Measurements from ENCODE around the gene DIP2C. TPM values are rescaled to one million over a fixed set of nuclear protein-coding genes. Genes with fewer than 3 reads are reported as not detected.

Gene DIP2C
- total RNA-seq, 1 donor from 2014 or later = 10.1 TPM

DNA sequence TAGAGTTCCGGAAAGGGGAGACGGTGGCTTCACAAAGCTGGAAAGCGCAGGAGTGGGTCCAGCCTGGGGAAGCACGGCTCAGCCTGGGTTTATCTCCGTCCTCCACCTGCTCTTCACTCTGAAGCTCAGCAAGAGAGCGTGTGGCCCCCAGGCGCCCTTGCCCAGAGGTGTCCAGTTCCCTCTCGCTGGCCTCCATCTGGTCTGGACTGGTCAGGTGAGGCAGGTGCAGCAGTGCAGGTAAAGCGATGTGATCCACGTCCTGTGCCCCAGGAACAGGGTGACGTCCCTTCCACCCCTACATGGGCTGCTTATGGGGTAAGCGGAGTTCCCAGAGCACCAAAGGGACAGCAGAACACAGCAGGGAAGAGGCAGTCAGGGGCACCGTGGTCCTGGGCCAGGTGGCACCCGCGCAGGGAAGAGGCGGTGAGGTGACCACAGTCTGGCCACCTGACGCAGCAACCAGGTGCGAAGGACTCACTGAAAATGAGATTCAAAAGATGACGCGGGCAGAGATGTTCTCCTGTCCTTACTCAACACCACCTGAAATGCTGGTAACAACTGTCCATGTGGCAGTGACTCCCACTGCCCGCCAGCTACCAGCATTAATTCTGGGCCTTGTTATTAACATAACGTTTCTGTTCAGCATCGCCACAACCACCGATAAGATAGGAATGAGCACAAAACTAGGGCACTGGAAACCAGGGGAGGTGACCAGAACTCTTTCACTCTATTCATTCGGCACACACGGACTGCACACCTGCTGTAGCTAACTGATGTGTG lies 33.0 kb upstream of the DIP2C start:
- TF ChIP-seq, protein P1, sequence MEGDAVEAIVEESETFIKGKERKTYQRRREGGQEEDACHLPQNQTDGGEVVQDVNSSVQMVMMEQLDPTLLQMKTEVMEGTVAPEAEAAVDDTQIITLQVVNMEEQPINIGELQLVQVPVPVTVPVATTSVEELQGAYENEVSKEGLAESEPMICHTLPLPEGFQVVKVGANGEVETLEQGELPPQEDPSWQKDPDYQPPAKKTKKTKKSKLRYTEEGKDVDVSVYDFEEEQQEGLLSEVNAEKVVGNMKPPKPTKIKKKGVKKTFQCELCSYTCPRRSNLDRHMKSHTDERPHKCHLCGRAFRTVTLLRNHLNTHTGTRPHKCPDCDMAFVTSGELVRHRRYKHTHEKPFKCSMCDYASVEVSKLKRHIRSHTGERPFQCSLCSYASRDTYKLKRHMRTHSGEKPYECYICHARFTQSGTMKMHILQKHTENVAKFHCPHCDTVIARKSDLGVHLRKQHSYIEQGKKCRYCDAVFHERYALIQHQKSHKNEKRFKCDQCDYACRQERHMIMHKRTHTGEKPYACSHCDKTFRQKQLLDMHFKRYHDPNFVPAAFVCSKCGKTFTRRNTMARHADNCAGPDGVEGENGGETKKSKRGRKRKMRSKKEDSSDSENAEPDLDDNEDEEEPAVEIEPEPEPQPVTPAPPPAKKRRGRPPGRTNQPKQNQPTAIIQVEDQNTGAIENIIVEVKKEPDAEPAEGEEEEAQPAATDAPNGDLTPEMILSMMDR (IDR thresholded peaks at IDR 0.05) = no peak
- TF ChIP-seq EZH2 (IDR thresholded peaks at IDR 0.05) (no peak), EZH2phosphoT487 (IDR thresholded peaks at IDR 0.05) (no peak)
- no peaks in the 10 kb centered on the region for H3K4me1 Mint-ChIP-seq
- H3K36me3 ChIP-seq = no peaks in the 10 kb centered on the region
- H3F3A ChIP-seq (ENCODE audit: low read depth) = no peaks in the 10 kb centered on the region
- H3K4me3 ChIP-seq = no peak overlapping the region
- H3K36me3 Mint-ChIP-seq = peaks cover 6% of the 10 kb centered on the region
- no peak overlapping the region for H3K9ac ChIP-seq
- H3K9me3 Mint-ChIP-seq = peaks cover 11% of the 10 kb centered on the region
- no peak for DNase-seq (ENCODE audit: low spot score)
- H3K4me1 ChIP-seq = no peaks in the 10 kb centered on the region
- H3K27ac ChIP-seq = no peak overlapping the region
- no peak overlapping the region for H3K4me2 ChIP-seq
- H3K27me3 ChIP-seq = no peaks in the 10 kb centered on the region
- H3K9me3 ChIP-seq (ENCODE audit: low read depth) = no peaks in the 10 kb centered on the region
- no peaks in the 10 kb centered on the region for H3K79me2 ChIP-seq (ENCODE audit: low read depth)
- H3K27ac Mint-ChIP-seq = no peak overlapping the region
- peaks cover 4% of the 10 kb centered on the region for H3K27me3 Mint-ChIP-seq (ENCODE audit: insufficient read depth, low read depth)
- no peaks in the 10 kb centered on the region for H4K20me1 ChIP-seq (ENCODE audit: low read depth)
- no peak overlapping the region for H2AFZ ChIP-seq (replicated peaks)
- no peak overlapping the region for H3K4me3 Mint-ChIP-seq

DNA sequence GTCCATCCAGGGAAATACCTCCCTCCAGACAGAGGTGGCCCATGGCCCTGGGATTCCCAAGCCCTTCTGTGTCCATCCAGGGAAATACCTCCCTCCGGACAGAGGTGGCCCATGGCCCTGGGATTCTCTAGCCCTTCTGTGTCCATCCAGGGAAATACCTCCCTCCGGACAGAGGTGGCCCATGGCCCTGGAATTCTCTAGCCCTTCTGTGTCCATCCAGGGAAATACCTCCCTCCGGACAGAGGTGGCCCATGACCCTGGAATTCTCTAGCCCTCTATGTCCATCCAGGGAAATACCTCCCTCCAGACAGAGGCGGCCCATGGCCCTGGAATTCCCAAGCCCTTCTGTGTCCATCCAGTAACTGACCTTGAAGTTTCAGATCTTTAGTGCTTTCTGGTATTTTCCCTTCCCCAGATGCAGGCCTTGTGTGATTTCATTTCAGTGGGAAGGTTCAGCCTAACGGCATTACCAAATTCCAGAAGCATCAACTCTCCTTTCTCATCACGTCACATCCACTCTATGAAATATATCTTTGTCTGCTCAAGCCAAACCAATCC lies 28.8 kb upstream of the DIP2C start:
- Mint-ChIP-seq H3K4me1 (no peaks in the 10 kb centered on the region), H3K4me3 (no peak overlapping the region), H3K36me3 (peaks cover 10% of the 10 kb centered on the region), H3K27ac (no peak overlapping the region), H3K27me3 (ENCODE audit: insufficient read depth, low read depth) (peaks cover 9% of the 10 kb centered on the region), H3K9me3 (peaks cover 33% of the 10 kb centered on the region)
- no peak overlapping the region for H3K9ac ChIP-seq
- H3F3A ChIP-seq (ENCODE audit: low read depth) = no peaks in the 10 kb centered on the region
- no peaks in the 10 kb centered on the region for H3K36me3 ChIP-seq
- no peak overlapping the region for H3K4me2 ChIP-seq
- DNase-seq (ENCODE audit: low spot score) = no peak
- H3K9me3 ChIP-seq (ENCODE audit: low read depth) = peaks cover 9% of the 10 kb centered on the region
- H3K4me1 ChIP-seq = no peaks in the 10 kb centered on the region
- no peak overlapping the region for H3K4me3 ChIP-seq
- H3K27ac ChIP-seq = no peak overlapping the region
- H3K27me3 ChIP-seq = no peaks in the 10 kb centered on the region
- TF ChIP-seq, protein P1 (IDR thresholded peaks at IDR 0.05) = no peak
- TF ChIP-seq EZH2 (IDR thresholded peaks at IDR 0.05) (no peak), EZH2phosphoT487 (IDR thresholded peaks at IDR 0.05) (no peak)
- no peak overlapping the region for H2AFZ ChIP-seq (replicated peaks)
- H4K20me1 ChIP-seq (ENCODE audit: low read depth) = no peaks in the 10 kb centered on the region
- H3K79me2 ChIP-seq (ENCODE audit: low read depth) = no peaks in the 10 kb centered on the region

DNA sequence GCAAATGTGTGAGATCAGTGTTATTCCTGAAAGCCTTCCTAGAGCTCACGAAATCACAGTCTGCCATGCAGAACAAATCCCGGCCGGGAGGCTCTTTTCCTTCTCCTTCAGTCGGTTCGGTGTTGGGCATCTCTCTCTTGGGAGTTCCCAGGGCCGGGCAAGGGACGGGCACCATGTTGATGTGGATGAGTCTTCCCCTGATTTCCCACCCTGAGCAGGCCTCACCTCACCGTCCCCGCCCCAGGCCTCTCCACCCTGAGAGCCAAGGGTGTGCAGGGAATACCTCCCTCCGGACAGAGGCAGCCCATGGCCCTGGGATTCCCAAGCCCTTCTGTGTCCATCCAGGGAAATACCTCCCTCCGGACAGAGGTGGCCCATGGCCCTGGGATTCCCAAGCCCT lies 28.0 kb upstream of the DIP2C start:
- DNase-seq (ENCODE audit: low spot score) = no peak
- Mint-ChIP-seq H3K4me3 (no peak overlapping the region), H3K4me1 (no peaks in the 10 kb centered on the region)

More for the DNA sequence above, 28.0 kb upstream of the DIP2C start:
- Histone ChIP-seq H3K4me2 (no peak overlapping the region), H3F3A (ENCODE audit: low read depth) (no peaks in the 10 kb centered on the region), H3K79me2 (ENCODE audit: low read depth) (no peaks in the 10 kb centered on the region), H3K36me3 (no peaks in the 10 kb centered on the region), H3K4me1 (no peaks in the 10 kb centered on the region), H3K9ac (no peak overlapping the region), H3K27me3 (no peaks in the 10 kb centered on the region), H2AFZ (replicated peaks) (no peak overlapping the region), H4K20me1 (ENCODE audit: low read depth) (no peaks in the 10 kb centered on the region), H3K27ac (no peak overlapping the region), H3K4me3 (no peak overlapping the region), H3K9me3 (ENCODE audit: low read depth) (peaks cover 9% of the 10 kb centered on the region)
- peaks cover 28% of the 10 kb centered on the region for H3K9me3 Mint-ChIP-seq
- peaks cover 9% of the 10 kb centered on the region for H3K27me3 Mint-ChIP-seq (ENCODE audit: insufficient read depth, low read depth)
- TF ChIP-seq, protein P1 (IDR thresholded peaks at IDR 0.05) = no peak
- TF ChIP-seq EZH2 (IDR thresholded peaks at IDR 0.05) (no peak), EZH2phosphoT487 (IDR thresholded peaks at IDR 0.05) (no peak)
- peaks cover 5% of the 10 kb centered on the region for H3K36me3 Mint-ChIP-seq
- no peak overlapping the region for H3K27ac Mint-ChIP-seq

Data from neural progenitor cell (in vitro differentiated cells).